Naive thymus-derived CD8-positive, alpha-beta T cell (primary cell): ENCODE results near the gene SLC2A8. TPM values are rescaled to one million over a fixed set of nuclear protein-coding genes. Genes with fewer than 3 reads are reported as not detected.

ENCODE experiments used
- ATAC-seq, 2 donors: fragments of 150-1000 bp; cut with Tn5 transposase in 1 of 2; sonication (Bioruptor Pico), chemical (Tn5 transposase) in 1 of 2; 1 replicate in 1 of 2; 2 replicates in 1 of 2; pipeline ENCODE4 v1.10.0; 2021; ENCODE audit warnings: mild to moderate bottlenecking in 2 of 2, moderate library complexity in 2 of 2
- POLR2A ChIA-PET: fragments of 350-600 bp; sonication (Branson Sonifier 250); formaldehyde crosslinking; loops from one replicate; lab custom pipeline; 2021; ENCODE audit warnings: antibody characterized with exemption; lab: Charles Lee
- DNase-seq, 10 donors: peaks; one replicate each; pipeline versions ENCODE4 v3.0.0 to v3.0.0-alpha.2; 2020 to 2022
- H3K27ac Mint-ChIP-seq, 10 donors: one replicate each; pipeline ENCODE4 v1.8.0; 2020 to 2022; ENCODE audit warnings: mild to moderate bottlenecking in 10 of 10, mixed read lengths in 10 of 10, moderate library complexity in 4 of 10, inconsistent platforms in 1 of 10
- H3K27me3 Mint-ChIP-seq, 5 donors: one replicate each; pipeline ENCODE4 v1.8.0; 2021 to 2022; ENCODE audit warnings: mixed read lengths in 5 of 5
- H3K36me3 Mint-ChIP-seq, 3 donors: one replicate each; pipeline ENCODE4 v1.8.0; 2020 to 2022; ENCODE audit warnings: mixed read lengths in 3 of 3, mild to moderate bottlenecking in 2 of 3, inconsistent platforms in 1 of 3
- H3K4me1 Mint-ChIP-seq, 4 donors: one replicate each; pipeline ENCODE4 v1.8.0; 2021 to 2022; ENCODE audit warnings: mixed read lengths in 4 of 4
- H3K4me3 Mint-ChIP-seq, 10 donors: one replicate each; pipeline ENCODE4 v1.8.0; 2020 to 2022; ENCODE audit warnings: mild to moderate bottlenecking in 10 of 10, mixed read lengths in 10 of 10, moderate library complexity in 6 of 10, inconsistent platforms in 1 of 10
- H3K9me3 Mint-ChIP-seq, 9 donors: one replicate each; pipeline ENCODE4 v1.8.0; 2020 to 2022; ENCODE audit warnings: mixed read lengths in 9 of 9, mild to moderate bottlenecking in 3 of 9, inconsistent platforms in 1 of 9, moderate library complexity in 1 of 9
- polyA plus RNA-seq, 3 donors: library from polyadenylated mRNA; unstranded; fragments of 300-500 nt; fragmentation: Illumina TruSeq; gene quantifications; one replicate each; pipeline ENCODE4 v1.2.3, GENCODE V29; 2021
- total RNA-seq, 8 experiments: library from RNA in 2 of 8; stranded (reverse) in 2 of 8; gene quantifications; one replicate each; pipeline ENCODE4 v1.2.3 and lab custom pipeline; 2021 to 2026

The SLC2A8 gene
- total and polyA plus RNA-seq, 5 experiments from 2014 or later: 0.19 to 1.2 (median 0.39) TPM; not detected in 2

GRCh38 chr9:127407492-127407843 lies 10.5 kb downstream of the SLC2A8 start:
- Mint-ChIP-seq H3K4me3 (no peak overlapping the region), H3K9me3 (no peaks in the 10 kb centered on the region), H3K27me3 (peaks cover 16 to 71% (median 33%) of the 10 kb centered on the region in 5 donors), H3K36me3 (peaks cover 0 to 2% (median 0%) of the 10 kb centered on the region in 3 donors), H3K27ac (no peak overlapping the region), H3K4me1 (peaks cover 0 to 6% (median 0%) of the 10 kb centered on the region in 4 donors)
- ATAC-seq (no peak), DNase-seq (no peak)
- POLR2A ChIA-PET: interaction anchor here (1.0 to 1.4 kb wide), 2 partner anchors 10 to 43 kb away, joined by 3 read pairs; partner anchors contain the start of genes RPL12 and SLC2A8

- H3K9me3 Mint-ChIP-seq: no peaks in the 10 kb centered on the region
- POLR2A ChIA-PET: no interaction called here
Observed at GRCh38 chr9:127411122-127411521, 14.2 kb downstream of the SLC2A8 start.

DNA sequence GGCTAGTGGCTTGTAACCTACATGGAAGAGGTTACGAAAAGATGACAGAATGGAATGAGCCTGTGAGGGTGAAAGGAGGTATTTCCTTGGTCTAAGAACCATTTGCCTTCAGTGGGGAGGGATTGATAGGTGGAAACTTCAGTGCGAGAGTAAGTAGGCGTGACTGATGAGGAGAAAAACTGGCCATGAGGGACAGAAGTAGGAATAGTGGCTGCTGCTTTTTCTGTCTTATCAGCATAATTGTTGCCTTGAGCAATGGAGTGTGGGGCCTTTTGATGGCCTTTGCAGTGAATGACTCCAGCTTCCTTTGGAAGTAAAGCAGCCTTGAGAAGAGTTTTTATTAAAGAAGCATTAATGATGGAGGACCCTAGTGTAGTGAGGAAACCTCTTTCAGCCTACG lies 18.2 kb downstream of the SLC2A8 start:
- Mint-ChIP-seq H3K36me3 (no peaks in the 10 kb centered on the region), H3K4me1 (peaks cover 0 to 10% (median 3%) of the 10 kb centered on the region in 4 donors), H3K9me3 (no peaks in the 10 kb centered on the region), H3K4me3 (no peak overlapping the region), H3K27ac (peak overlapping the region in 1 of 10 donors; percentile 61), H3K27me3 (peaks cover 20 to 48% (median 33%) of the 10 kb centered on the region in 5 donors)
- POLR2A ChIA-PET: no interaction called here
- no peak for DNase-seq
- no peak for ATAC-seq

More at GRCh38 chr9:127411122-127411521, 14.2 kb downstream of the SLC2A8 start:
- H3K4me1 Mint-ChIP-seq: peaks cover 0 to 6% (median 3%) of the 10 kb centered on the region in 4 donors
- H3K27me3 Mint-ChIP-seq: peaks cover 24 to 69% (median 43%) of the 10 kb centered on the region in 5 donors
- H3K27ac Mint-ChIP-seq: no peak overlapping the region
- peaks cover 0 to under 1% (median 0%) of the 10 kb centered on the region in 3 donors for H3K36me3 Mint-ChIP-seq
- DNase-seq: no peak
- no peak for ATAC-seq
- no peak overlapping the region for H3K4me3 Mint-ChIP-seq

- no peak for DNase-seq
- POLR2A ChIA-PET: no interaction called here
- no peaks in the 10 kb centered on the region for H3K36me3 Mint-ChIP-seq
- H3K4me1 Mint-ChIP-seq: peaks cover 0 to 10% (median 3%) of the 10 kb centered on the region in 4 donors
- no peaks in the 10 kb centered on the region for H3K9me3 Mint-ChIP-seq
- no peak overlapping the region for H3K27ac Mint-ChIP-seq
- H3K4me3 Mint-ChIP-seq: no peak overlapping the region
- no peak for ATAC-seq
- peaks cover 20 to 43% (median 33%) of the 10 kb centered on the region in 5 donors for H3K27me3 Mint-ChIP-seq
Observed at GRCh38 chr9:127415657-127416056, 18.7 kb downstream of the SLC2A8 start.

DNA sequence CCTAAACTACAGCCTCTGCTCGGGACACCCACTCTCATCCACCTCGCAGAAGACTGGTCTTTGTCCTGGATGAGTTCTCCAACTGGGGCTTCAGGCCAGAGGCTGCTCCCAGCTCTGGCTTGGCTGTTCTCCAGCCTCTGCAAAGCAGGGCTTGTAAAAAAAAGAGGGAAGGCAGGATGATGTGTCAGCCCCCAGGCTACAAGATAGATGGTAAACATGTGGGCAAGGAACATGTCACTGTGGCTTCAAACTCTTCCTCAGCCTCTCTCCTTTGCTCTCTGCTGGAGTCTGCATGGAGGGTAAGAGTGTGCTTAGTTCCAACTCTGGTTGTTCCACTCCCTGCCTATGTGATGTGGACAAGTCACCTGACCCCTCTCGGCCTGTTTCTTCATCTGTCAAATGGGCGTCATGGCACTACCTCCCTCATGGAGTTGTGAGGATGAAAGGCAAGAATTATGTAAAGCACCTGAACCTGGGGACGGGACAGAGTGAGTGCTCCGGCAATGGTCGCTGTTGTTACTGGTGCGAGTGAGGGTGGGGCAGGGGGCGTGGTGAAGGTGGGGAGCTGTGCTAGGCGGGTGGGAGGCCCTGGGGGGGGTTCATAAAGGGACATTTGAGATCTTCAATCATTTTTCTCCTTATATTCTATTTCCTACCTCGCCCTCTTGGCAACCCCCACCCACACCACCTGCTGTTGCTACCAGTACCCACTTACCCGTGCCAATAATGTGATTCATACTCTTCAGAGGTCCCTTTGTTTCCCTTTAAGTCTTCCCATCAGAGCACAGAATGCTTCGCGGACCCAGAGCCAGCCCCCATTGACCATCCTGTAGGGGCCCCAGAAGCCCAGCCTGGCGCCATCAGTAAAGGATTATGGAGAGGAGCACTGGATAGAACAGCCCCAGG lies 20.4 kb downstream of the SLC2A8 start:
- DNase-seq: no peak
- POLR2A ChIA-PET: interaction anchor here (1.4 kb wide), 1 partner anchor 33 kb away, joined by 4 read pairs; the partner anchor contains the start of genes LRSAM1 and RPL12
- no peaks in the 10 kb centered on the region for H3K36me3 Mint-ChIP-seq
- peaks cover under 1 to 10% (median 3%) of the 10 kb centered on the region in 4 donors for H3K4me1 Mint-ChIP-seq
- H3K27ac Mint-ChIP-seq: peak overlapping the region in 1 of 10 donors; percentile 22
- peak overlapping the region in 1 of 10 donors; percentile 20 for H3K4me3 Mint-ChIP-seq
- H3K27me3 Mint-ChIP-seq: peaks cover 12 to 30% (median 19%) of the 10 kb centered on the region in 5 donors
- no peak for ATAC-seq
- no peaks in the 10 kb centered on the region for H3K9me3 Mint-ChIP-seq

DNA sequence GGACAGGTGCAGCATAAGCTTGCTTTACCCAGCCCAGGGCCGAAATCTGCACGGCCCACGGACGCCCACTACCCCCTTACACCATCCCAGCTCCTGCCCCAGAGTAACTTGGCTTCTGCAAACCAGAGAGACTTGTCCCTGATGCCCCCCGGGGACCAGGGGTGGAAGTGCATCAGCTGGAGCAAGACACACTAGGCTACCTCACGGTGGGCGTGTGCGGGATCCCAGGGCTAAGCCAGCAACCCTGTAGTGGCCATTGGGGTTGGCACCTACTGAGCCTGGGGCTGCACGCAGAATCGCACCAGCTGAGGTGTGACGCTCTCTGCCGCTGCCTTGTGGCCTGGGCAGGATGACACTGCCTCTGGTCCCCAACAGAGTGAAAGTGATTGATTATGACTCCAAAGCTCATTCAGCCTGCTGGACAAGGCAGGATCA lies 21.1 kb downstream of the SLC2A8 start:
- DNase-seq: peak in 4 of 10 donors; percentile 28 to 46 (median 38)
- peak; percentile 66 to 78 for ATAC-seq
- H3K4me1 Mint-ChIP-seq: peaks cover 8 to 14% (median 10%) of the 10 kb centered on the region in 4 donors
- no peaks in the 10 kb centered on the region for H3K36me3 Mint-ChIP-seq
- H3K27me3 Mint-ChIP-seq: peaks cover 11 to 25% (median 17%) of the 10 kb centered on the region in 5 donors
- peak overlapping the region in 1 of 10 donors; percentile 22 for H3K27ac Mint-ChIP-seq
- POLR2A ChIA-PET: interaction anchor here (0.6 to 1.4 kb wide), 2 partner anchors 33 to 194 kb away, joined by 3 to 4 read pairs; partner anchors contain the start of genes LRSAM1 and RPL12
- no peaks in the 10 kb centered on the region for H3K9me3 Mint-ChIP-seq
- peak overlapping the region in 2 of 10 donors; percentile 20 to 33 for H3K4me3 Mint-ChIP-seq

GRCh38 chr9:127419348-127419747 lies 22.4 kb downstream of the SLC2A8 start:
- Mint-ChIP-seq H3K27ac (no peak overlapping the region), H3K36me3 (no peaks in the 10 kb centered on the region), H3K4me1 (peaks cover 19 to 22% (median 20%) of the 10 kb centered on the region in 4 donors), H3K4me3 (no peak overlapping the region), H3K9me3 (no peaks in the 10 kb centered on the region), H3K27me3 (peaks cover 7 to 19% (median 9%) of the 10 kb centered on the region in 5 donors)
- ATAC-seq (no peak), DNase-seq (no peak)
- POLR2A ChIA-PET: interaction anchor here (1.0 kb wide), 1 partner anchor 193 kb away, joined by 3 read pairs; no protein-coding TSS in a partner anchor

DNA sequence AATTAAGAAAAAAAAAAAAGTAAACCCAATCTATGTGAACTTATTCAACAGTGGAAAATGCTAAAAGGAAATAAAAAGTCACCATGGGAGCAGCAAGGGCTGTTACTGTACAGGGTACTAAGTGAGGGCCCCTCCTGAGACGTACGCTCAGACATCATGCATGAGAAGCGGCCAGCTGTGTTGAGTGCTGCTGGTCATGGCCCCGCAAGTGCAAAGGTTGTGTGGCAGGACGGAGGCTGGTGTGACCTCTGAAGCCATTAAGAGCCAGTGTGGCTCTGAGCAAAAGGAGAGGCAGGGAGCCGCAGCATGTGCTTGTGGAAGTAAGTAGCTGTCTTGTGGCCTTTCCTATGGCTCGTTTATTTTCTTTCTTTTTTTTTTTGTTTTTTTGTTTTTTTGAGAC lies 24.1 kb downstream of the SLC2A8 start:
- POLR2A ChIA-PET: interaction anchor here (0.6 to 1.3 kb wide), 2 partner anchors 30 to 33 kb away, joined by 3 to 4 read pairs; partner anchors contain the start of genes LRSAM1 and RPL12
- Mint-ChIP-seq H3K27me3 (peaks cover 0 to 4% (median 0%) of the 10 kb centered on the region in 5 donors), H3K4me3 (no peak overlapping the region), H3K36me3 (no peaks in the 10 kb centered on the region), H3K27ac (no peak overlapping the region), H3K4me1 (peaks cover 20 to 38% (median 37%) of the 10 kb centered on the region in 4 donors), H3K9me3 (no peaks in the 10 kb centered on the region)
- no peak for ATAC-seq
- DNase-seq: no peak

GRCh38 chr9:127422133-127422782 lies 25.3 kb downstream of the SLC2A8 start:
- peaks cover 27 to 47% (median 46%) of the 10 kb centered on the region in 4 donors for H3K4me1 Mint-ChIP-seq
- POLR2A ChIA-PET: interaction anchor here (1.3 to 2.4 kb wide), 2 partner anchors 29 kb away, joined by 4 to 39 read pairs; partner anchors contain the start of genes LRSAM1 and RPL12
- ATAC-seq (no peak), DNase-seq (no peak)
- H3K36me3 Mint-ChIP-seq: peaks cover 0 to 8% (median 0%) of the 10 kb centered on the region in 3 donors
- peak overlapping the region in 1 of 10 donors; percentile 24 for H3K27ac Mint-ChIP-seq
- no peaks in the 10 kb centered on the region for H3K9me3 Mint-ChIP-seq
- no peaks in the 10 kb centered on the region for H3K27me3 Mint-ChIP-seq
- H3K4me3 Mint-ChIP-seq: peak overlapping the region in 3 of 10 donors; percentile 7 to 100 (median 99)

- no peaks in the 10 kb centered on the region for H3K27me3 Mint-ChIP-seq
- no peaks in the 10 kb centered on the region for H3K9me3 Mint-ChIP-seq
- peaks cover 0 to 10% (median 0%) of the 10 kb centered on the region in 3 donors for H3K36me3 Mint-ChIP-seq
- H3K4me3 Mint-ChIP-seq: peak overlapping the region; percentile 7 to 100 (median 99)
- H3K27ac Mint-ChIP-seq: peak overlapping the region in 4 of 10 donors; percentile 65 to 98 (median 94)
- no peak for ATAC-seq
- peaks cover 26 to 50% (median 47%) of the 10 kb centered on the region in 4 donors for H3K4me1 Mint-ChIP-seq
- no peak for DNase-seq
- POLR2A ChIA-PET: interaction anchor here (0.5 to 2.4 kb wide), 2 partner anchors 28 to 1363 kb away, joined by 3 to 39 read pairs; partner anchors contain the start of genes LRSAM1 and RPL12
Observed at GRCh38 chr9:127422787-127423186, 25.8 kb downstream of the SLC2A8 start.

DNA sequence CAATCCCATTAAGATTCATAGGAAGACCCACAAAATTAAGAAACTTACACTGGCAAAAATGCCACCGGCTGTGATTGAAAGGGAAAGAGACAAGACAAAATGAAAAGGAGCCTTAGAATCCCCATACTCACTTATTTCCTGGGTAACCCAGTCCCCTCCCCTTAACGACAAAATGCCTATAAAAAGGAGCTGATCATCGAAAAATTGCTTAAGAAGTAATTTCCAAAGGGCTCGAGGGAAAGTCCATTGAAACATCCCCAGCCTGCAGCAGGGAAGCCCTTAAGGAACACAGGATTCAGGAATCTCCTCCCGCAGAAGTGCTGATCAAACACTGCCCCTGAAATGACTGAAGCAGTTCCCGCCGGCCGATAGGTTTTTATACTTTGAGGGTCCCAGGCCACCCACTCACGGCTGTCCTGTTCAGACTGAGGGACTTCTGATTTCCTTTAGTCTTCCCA lies 26.5 kb downstream of the SLC2A8 start:
- Mint-ChIP-seq H3K4me1 (peaks cover 28 to 54% (median 50%) of the 10 kb centered on the region in 4 donors), H3K36me3 (peaks cover 0 to 17% (median 0%) of the 10 kb centered on the region in 3 donors), H3K27me3 (no peaks in the 10 kb centered on the region), H3K27ac (peak overlapping the region; percentile 92 to 98 (median 97)), H3K4me3 (peak overlapping the region; percentile 98 to 100 (median 99)), H3K9me3 (no peaks in the 10 kb centered on the region)
- POLR2A ChIA-PET: interaction anchor here (0.5 to 2.4 kb wide), 3 partner anchors 27 to 1362 kb away, joined by 3 to 39 read pairs (median 3); partner anchors contain the start of genes LRSAM1 and RPL12
- ATAC-seq (no peak), DNase-seq (no peak)
